GM21447 (cell line): ENCODE data around the gene PALMD.

Experiments used
- ATAC-seq: cut with Tn5 transposase; IDR thresholded peaks from one replicate; pipeline ENCODE4 v1.9.1; 2021; ENCODE audit not compliant: unreplicated experiment

The PALMD gene

DNA sequence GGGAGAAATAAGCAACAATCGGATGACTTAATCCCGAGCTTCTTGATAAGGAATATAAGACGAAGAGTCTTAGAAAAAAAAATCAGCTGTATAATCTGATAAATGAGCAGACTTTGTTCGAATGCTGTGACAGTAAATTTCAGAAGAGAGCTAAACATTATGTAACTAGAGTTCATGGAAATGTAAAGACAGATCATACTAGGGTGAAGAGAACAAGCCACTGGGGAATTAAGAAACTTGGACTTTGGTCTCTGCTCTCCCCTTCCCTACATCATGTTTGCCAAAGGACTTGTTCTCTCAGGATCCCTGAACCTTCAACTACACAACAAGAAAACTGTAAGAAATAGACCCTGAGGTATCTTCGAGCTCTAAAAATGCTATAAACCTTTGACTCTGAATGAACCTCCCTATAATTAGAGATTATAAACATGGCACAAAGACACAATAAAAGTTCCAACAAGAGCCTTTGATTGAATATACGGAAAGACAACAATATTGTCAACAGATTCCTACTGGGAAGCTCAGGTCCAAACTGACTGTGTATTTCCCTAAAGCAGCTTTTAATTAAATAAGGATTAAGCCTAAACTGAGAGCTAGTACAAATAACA, 93.0 kb downstream of the PALMD start:
- ATAC-seq: no peak

GRCh38 chr1:99740141-99740540, 94.2 kb downstream of the PALMD start:
- no peak for ATAC-seq
